Measurements from ENCODE around the gene CLTC.

- no peak for TF ChIP-seq CTCF (IDR thresholded peaks at IDR 0.05)
- no peak for TF ChIP-seq JUND (IDR thresholded peaks at IDR 0.05)
Observed at GRCh38 chr17:59600169-59600568, 19.5 kb upstream of the CLTC start.

Data from SK-N-SH (cell line).